ENCODE measurements around the gene EMSY. TPM values are rescaled to one million over a fixed set of nuclear protein-coding genes. Genes with fewer than 3 reads are reported as not detected.
"Not testable (repeated sequence)": the region's sequence is repeated elsewhere in the genome, so short reads cannot be mapped to it uniquely, and the experiment has no call there.

EMSY gene
- total RNA-seq, 4 donors from 2014 or later, result 32.7 to 58.0 (median 46.4) TPM

DNA sequence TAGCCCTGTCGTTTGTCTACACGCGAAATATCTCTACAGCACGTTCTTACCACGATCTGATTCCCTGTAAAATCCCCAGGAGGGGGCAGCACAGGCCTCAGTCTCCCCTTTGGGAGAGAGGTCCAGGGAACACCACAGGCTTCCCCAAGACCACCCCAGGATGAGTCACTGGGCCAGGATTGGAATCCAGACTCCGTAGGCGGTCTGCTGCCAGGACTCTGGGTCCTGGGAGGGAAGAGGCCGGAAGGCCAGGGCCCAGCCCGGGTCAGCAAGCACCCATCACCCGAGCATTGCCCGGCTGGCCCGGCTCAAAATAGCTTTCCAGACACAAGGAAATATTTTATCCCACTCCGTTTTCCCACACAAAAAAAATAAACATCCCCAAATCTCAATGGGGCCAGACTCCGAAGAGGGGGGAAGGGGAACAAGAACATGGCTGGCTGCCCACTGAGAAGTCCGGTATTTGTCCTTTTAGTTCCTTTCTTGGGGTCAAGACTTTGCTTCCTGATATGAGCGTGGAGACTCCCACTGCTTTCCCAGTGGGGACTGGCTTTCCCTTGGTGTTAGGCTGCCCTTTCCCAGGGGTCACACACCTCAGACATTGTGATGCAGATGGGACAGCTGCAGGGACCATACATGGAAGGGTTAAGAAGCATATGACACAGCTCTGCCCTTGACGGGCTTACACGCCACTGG is 134.4 kb downstream of the EMSY start:
- Histone ChIP-seq H3K36me3 (no peaks in the 10 kb centered on the region), H3K27me3 (no peaks in the 10 kb centered on the region), H3K27ac (peak overlapping the region; percentile 54 to 75 (median 73)), H3K9me3 (no peaks in the 10 kb centered on the region), H3K4me3 (replicated peaks in 1 of 3) (no peak overlapping the region), H3K4me1 (peaks cover 7 to 43% of the 10 kb centered on the region in 2 donors)
- WGBS, 2 donors, result 46 to 69% methylated on average over 16 to 18 of the region's 18 CpGs
- peak in 1 of 2 donors; percentile 15 for DNase-seq
- intact Hi-C loops (cut with DNase I), result no loop called here
- TF ChIP-seq, protein P1, sequence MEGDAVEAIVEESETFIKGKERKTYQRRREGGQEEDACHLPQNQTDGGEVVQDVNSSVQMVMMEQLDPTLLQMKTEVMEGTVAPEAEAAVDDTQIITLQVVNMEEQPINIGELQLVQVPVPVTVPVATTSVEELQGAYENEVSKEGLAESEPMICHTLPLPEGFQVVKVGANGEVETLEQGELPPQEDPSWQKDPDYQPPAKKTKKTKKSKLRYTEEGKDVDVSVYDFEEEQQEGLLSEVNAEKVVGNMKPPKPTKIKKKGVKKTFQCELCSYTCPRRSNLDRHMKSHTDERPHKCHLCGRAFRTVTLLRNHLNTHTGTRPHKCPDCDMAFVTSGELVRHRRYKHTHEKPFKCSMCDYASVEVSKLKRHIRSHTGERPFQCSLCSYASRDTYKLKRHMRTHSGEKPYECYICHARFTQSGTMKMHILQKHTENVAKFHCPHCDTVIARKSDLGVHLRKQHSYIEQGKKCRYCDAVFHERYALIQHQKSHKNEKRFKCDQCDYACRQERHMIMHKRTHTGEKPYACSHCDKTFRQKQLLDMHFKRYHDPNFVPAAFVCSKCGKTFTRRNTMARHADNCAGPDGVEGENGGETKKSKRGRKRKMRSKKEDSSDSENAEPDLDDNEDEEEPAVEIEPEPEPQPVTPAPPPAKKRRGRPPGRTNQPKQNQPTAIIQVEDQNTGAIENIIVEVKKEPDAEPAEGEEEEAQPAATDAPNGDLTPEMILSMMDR (IDR thresholded peaks at IDR 0.05), result peak in 1 of 6 experiments; percentile 5
- TF ChIP-seq POLR2A (IDR thresholded peaks at IDR 0.05), result no peak

DNA sequence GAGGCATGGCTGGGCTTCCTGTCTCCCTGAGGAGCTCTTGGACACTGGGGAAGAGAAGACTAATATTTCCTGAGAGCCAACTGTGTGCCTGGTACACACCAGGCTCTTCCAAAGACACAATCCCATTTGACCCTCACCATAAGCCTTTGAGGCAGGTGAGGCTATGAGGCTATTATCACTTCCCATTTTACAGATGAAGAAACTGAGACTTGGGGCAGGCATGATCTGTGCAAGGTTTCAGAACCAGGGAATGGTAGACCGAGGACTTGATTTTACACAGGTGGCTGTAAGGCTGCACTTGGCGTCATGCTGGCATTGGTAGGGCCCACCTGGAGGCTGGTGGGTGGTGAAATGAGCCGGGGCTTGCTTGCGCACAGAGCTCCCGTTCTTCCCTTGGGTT is 134.9 kb downstream of the EMSY start:
- 81 to 84% methylated on average over 5 of the region's 5 CpGs for WGBS, 2 donors
- H3K4me3 ChIP-seq (replicated peaks in 1 of 3), result no peak overlapping the region
- intact Hi-C loops (cut with DNase I), result no loop called here
- DNase-seq, result no peak
- peak overlapping the region; percentile 33 to 75 (median 73) for H3K27ac ChIP-seq
- no peaks in the 10 kb centered on the region for H3K36me3 ChIP-seq
- H3K4me1 ChIP-seq, result peaks cover 7 to 43% of the 10 kb centered on the region in 2 donors
- H3K27me3 ChIP-seq, result no peaks in the 10 kb centered on the region
- TF ChIP-seq, protein P1 (IDR thresholded peaks at IDR 0.05), result no peak
- no peak for TF ChIP-seq POLR2A (IDR thresholded peaks at IDR 0.05)
- no peaks in the 10 kb centered on the region for H3K9me3 ChIP-seq

DNA sequence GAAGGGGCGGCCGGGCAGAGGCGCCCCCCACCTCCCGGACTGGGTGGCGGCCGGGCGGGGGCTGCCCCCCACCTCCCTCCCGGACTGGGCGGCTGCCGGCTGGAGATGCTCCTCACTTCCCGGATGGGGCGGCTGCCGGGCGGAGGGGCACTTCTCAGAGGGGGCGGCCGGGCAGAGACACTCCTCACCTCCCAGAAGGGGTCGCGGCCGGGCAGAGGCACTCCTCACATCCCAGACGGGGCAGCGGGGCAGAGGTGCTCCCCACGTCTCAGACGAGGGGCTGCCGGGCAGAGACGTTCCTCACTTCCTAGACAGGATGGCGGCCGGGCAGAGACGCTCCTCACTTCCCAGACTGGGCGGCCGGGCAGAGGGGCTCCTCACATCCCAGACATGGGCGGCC is 137.7 kb downstream of the EMSY start:
- H3K4me1 ChIP-seq, result peaks cover 3 to 26% of the 10 kb centered on the region in 2 donors
- 94 to 95% methylated on average over 9 to 20 of the region's 31 CpGs for WGBS, 2 donors
- H3K36me3 ChIP-seq; H3K27ac ChIP-seq; intact Hi-C loops (cut with DNase I); H3K9me3 ChIP-seq; H3K27me3 ChIP-seq; H3K4me3 ChIP-seq (replicated peaks in 1 of 3); DNase-seq: not testable (repeated sequence)

DNA sequence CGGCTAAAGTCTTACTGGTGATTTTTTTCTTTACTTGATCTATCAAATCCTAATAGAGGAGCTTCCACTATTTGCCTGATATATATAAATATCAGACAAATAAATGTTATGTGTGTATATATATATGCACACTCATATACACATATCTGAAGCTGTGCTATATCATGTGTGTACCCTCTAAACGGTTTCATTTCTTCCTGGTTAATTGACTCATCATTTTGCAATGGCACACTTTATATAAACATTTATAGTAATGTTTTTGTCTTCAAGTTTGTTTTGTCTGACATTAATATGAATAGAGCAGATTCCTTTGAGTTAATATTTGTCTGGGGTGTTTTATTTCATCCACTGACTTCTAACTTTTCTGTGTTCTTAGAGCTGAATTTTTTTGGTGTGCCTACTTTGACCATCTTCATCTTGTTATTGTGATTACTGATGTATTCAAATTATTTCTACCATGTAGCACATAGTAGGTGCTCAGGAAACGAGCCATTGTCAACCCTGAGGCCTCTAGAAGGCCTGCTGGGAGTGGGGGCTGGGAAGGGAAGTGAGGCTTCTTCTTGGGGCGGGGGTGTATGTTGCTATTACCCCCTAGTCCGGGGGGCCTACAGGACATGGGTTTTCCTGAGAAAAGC is 143.1 kb downstream of the EMSY start:
- Histone ChIP-seq H3K4me1 (peaks cover 0 to 10% of the 10 kb centered on the region in 2 donors), H3K27ac (peak overlapping the region; percentile 36 to 71 (median 71)), H3K27me3 (no peaks in the 10 kb centered on the region), H3K36me3 (no peaks in the 10 kb centered on the region), H3K9me3 (no peaks in the 10 kb centered on the region), H3K4me3 (replicated peaks in 1 of 3) (no peak overlapping the region)
- no peak for DNase-seq
- intact Hi-C loops (cut with DNase I), result no loop called here
- TF ChIP-seq, protein P1 (IDR thresholded peaks at IDR 0.05), result no peak
- no peak for TF ChIP-seq POLR2A (IDR thresholded peaks at IDR 0.05)
- WGBS, 2 donors, result 64 to 70% methylated on average over 5 of the region's 5 CpGs

DNA sequence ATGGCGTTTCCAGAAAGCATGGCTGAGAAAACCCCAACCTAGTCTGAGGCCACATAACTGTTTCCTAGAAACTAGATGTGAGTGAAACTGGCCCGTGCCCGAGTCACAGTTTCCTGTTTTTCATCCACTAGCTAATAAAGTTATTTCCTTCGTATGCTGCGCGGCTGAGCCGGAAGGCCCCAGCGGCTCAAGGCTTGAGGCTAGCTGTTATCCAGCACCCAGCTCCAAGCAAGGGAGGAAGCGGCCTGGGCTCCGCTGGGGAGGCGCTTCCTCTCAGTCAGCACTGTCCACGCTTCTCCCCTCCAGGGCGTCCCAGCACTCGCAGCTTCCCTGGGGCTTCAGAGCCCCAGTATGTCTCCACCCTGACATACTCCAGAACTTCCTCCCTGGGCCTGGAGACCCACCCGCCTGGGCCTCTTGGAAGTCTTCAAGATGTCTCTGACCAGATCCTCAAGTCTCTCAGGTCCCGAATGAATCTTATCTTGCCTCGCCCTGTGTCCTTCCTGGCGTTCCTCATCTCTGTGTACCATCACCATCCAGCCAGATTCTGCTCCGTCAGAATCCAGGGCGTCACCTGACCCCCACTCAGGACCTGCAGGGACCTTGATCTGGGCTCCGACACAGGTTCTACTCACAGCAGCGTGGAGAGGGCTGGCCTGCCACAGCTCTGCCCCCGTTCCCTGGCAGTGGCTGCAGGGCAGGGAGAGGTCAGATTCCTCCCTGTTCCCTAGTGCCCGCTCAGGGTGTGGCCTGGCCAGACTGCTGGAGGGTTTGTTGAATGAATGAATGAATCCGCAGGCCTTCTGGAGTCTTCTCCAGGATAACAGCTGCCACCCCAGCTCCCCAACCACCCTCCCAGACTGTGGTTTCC is 143.9 kb downstream of the EMSY start:
- H3K36me3 ChIP-seq, result no peaks in the 10 kb centered on the region
- peaks cover 0 to 10% of the 10 kb centered on the region in 2 donors for H3K4me1 ChIP-seq
- intact Hi-C loops (cut with DNase I), result no loop called here
- no peaks in the 10 kb centered on the region for H3K9me3 ChIP-seq
- DNase-seq, result peak; percentile 34 to 35
- no peaks in the 10 kb centered on the region for H3K27me3 ChIP-seq
- no peak overlapping the region for H3K4me3 ChIP-seq (replicated peaks in 1 of 3)
- peak overlapping the region; percentile 36 to 71 (median 71) for H3K27ac ChIP-seq
- TF ChIP-seq, protein P1 (IDR thresholded peaks at IDR 0.05), result no peak
- no peak for TF ChIP-seq POLR2A (IDR thresholded peaks at IDR 0.05)
- WGBS, 2 donors, result 73 to 74% methylated on average over 15 to 25 of the region's 25 CpGs

All from thyroid gland (tissue), 4 donors.